Fibroblast of gingiva (primary cell): ENCODE results near the gene OSM.
A peak's percentile ranks its signal among the peaks of the same experiment; 100 is the strongest.

ENCODE experiments used
- DNase-seq: peaks from one replicate; pipeline ENCODE4 v3.0.0-alpha.2; 2011; ENCODE audit warnings: low read depth

OSM gene

DNA sequence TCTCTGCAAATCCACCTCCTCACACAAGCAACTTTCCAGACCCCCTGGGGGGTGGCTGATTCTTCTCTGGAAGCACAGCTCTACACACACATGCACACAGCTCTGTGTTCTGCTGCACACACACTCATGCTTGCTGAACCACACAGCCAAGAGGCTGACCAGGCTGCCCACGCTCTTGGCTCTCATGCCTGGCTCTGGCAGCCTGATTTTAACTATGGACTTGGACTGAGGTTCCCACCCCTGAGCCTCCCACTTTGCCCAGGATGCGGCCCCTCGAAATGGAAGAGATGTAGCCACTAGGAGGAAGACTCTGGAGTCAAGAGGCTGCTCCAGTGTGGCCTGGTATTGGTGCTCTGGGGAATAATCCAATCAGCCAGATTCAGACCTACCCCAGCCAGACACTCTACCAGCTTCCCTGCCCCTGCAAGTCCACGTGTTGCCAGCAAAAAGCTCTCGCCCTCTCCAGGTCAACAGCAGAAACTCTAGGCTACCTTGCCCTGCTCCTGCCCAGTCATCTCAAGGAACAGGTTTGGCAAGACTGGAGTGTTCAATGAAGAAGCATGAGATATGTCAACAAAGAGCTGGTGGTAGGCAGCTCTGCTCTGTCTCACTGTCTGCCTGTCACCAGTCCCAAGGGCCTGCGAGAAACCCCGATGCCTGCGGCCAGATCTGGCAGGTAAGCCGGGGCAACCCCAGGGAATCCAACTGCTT lies 31.5 kb upstream of the OSM start:
- no peak for DNase-seq

- DNase-seq, result no peak
Measured at GRCh38 chr22:30297276-30297990, 30.8 kb upstream of the OSM start.

DNA sequence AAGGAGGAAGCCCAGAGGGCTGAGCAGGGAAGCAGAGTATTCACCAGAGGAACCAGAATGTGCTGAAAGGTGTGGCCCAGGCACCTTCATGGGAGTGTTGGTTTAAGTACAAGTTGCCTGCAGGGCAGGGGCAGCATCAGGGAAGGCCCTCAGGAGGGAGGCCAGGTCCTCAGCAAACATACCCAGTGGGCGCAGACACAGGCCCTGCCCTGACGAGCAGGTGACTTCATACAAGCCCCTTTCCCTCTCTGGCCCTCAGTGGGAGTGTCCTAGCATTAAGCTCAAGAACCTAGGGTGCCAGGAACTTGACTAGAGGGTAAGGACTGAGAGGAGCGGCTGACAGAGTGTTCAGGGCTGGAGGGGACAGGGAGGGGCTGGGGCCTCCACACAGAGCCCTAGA lies 30.2 kb upstream of the OSM start:
- no peak for DNase-seq

DNA sequence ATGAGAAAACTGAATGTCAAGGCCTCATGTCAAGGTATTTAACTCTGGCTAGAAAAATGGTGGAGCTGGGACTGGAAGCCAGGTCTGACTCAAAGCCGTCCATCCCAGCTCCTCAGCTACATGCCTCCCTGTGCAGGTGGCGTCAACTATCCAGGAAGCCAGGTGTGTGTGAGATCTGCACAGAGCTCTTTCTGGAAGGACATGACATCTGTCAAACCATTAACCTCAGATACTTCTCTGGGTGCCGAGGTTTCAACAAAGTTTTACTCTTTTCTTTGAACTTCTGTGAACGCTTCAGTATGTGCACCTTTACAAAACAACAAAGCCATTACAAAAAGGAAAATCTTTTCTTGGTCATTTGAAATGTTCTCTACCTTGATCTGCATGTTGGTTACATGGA lies 29.7 kb upstream of the OSM start:
- DNase-seq, result no peak

DNA sequence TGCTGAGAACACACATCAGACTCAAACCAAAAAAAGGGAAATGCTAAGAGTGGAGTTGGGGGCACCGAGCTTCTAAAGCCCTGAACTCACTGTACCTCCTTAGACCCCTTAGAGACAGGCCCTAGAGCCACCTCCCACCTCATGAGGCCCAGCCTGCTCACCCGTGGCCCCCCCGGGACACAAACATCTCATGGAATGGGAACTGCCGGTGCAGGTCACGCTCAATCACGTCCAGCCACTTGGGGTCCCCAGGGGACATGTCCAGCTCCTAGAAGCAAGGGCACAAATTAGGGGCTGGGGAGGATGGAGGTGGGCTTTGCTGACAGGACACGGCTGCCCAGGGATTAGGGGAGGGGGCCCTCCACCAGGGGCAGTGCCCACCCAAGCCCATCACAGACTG lies 28.9 kb upstream of the OSM start:
- no peak for DNase-seq

DNA sequence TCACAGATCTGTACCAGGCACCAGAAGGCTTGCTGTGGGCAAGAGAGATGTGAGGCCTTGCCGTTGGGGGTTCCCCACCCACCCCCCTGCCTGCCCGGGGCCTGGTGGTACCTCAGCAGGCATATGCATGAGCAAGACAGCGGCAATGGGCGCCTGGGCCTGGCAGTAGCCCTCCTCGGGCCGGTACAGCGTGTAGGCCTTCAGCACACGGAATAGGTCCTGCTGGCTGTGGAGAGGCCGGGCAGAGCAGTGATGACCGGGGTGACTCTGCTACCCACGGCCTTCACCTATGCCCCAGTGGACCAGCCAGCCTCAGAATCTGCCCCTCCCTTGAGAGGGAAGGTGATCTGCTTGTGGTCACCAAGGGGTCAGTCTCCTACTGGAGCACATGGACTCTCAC lies 28.2 kb upstream of the OSM start:
- no peak for DNase-seq

- no peak for DNase-seq
Measured at GRCh38 chr22:30294066-30294465, 27.4 kb upstream of the OSM start.

DNA sequence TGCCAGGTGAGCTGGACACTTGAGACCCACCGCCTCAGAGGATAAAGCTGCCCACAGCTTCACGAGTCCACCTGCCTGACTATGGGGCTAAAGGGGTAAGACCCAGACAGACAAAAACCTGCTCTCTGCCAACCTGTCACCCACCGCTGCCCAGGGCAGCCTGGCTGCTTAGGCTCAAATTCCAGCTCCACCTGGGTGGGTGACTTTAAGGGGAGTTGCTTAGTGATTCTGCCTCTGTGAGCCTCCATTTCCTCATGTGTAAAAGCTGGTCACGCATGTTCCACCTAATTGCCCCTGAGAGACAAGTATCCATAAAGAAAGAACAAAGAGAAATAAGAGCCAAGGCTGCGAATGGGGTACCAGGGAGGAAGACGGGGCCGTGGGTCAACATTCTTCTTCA lies 26.4 kb upstream of the OSM start:
- no peak for DNase-seq

GRCh38 chr22:30292069-30292970 lies 25.7 kb upstream of the OSM start:
- no peak for DNase-seq

- DNase-seq, result peak; percentile 62
Measured at GRCh38 chr22:30291058-30291892, 24.6 kb upstream of the OSM start.

- DNase-seq, result peak; percentile 63
Measured at GRCh38 chr22:30290342-30291057, 23.8 kb upstream of the OSM start.

GRCh38 chr22:30289980-30290313 lies 23.3 kb upstream of the OSM start:
- no peak for DNase-seq

DNA sequence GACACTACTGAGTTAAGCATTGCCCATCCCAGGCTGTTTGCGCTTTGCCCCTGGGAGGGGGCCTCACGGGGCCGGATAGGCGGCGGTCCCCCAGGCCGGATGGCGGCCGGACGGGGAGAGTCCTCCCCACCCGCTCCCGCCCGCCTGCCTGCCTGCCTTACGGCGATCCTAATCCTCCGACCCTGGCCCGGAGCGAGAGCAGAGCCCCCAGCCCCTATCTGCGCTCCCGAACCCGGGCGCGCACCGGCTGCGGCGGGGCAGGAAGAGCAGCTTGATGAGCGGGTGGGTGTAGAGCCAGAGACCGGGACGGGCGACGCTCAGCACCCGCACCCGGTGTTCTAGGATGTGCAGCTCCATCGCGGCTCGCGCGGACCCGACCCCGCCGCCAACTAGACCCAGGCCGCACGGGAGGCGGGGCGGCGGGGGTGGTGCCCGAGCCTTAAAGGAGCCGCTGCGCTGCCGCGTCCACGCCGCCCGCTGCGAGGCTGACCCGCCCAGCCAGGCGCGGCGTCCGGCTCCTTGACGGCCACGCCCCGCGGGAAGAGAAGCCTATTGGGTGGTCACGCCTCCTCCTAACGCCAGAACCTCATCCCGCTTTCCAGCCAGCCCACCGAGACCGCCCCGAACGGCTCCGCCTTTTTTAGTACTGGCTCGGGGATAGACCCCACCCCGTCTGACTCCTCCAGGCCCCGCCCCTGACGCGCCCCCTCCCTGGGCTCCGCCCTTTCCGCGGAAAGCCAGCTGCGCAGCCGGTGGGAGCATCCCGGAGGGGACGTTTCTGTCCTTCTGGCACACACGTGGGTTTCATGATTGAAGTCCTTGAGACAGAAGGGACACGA lies 22.7 kb upstream of the OSM start, which contains the start of gene CASTOR1:
Gene CASTOR1, minus strand, starts transcription at position 365 of the 839 bp plus-strand sequence. Its CDS starts 8 bp downstream, at position 357.
- DNase-seq, result peak; percentile 98

GRCh38 chr22:30288419-30289140 lies 21.9 kb upstream of the OSM start:
- no peak for DNase-seq

DNA sequence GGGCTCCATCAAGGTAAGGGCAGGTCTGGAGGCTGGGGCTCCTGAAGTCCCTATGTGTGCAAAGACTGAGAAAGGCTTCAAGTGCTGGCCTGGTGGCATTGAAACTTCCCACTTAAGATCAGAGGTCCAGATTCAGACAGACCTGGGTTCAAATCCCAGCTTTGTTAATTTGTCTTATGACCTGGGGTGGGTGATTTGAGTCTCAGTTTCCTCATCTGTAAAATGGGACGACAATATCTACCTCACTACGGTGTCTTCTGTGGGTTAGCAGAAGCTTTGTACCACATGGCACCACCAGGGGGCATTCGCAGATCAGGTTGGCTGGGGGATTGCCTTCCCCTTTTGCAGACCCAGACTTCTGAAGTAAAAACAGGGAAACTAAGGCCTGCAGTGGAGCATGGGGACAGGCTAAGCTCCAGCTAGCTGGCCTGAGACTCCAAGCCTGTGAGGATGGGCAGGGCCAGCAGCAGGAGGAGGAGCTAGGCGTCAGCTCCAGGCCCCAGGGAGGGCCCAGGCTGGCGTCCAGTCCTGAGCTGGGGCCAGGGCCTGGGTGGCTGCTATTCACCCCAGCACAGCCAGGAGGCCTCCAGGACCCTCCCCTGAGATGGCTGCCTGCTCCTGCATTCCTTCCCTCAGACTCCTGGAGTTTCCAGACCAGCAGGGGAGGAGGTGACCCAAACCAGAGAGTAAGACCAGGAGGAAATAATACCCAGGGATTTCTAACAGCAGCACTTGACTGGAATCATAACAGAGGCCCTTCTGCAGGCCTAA lies 21.2 kb upstream of the OSM start:
- DNase-seq, result peak; percentile 95

DNA sequence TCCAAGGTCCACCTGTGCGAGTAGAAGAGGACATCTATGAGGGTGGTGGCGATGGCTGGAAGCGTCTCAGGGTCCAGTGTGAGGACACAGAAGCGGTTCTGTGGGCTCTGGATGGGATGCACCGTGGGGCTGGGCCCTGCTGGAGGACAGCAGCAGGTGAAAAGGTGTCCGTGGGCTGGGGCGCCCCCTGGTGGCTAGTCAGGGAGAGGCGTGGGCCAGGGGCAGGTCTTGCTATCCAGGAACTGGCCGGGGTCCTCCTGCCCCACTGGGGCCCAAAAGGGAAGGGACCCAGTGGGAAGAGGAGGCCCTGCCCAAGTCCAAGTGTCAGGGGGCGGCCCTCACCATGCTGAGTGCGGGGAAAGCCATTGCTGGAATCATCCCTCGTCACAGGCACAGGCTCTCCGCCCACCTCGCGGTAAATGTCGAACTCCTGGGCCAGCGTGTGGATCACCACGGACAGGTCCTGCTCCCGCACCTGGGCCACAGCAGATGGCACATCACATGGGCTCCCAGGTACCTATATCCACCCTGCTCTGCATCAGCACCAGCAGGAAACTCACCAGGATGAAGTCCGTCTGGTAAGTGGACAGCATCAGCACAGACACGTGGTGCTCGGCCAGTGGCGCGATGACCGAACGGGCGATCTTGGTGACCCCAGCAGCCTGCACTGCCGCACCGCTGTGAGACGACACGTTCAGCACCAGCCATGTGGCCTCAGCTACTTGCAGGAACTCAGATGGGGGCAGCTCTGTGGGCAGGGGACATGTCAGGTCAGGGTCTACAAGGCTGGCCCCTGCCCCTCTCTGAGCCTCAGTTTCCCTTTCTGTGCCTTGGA lies 20.4 kb upstream of the OSM start:
- DNase-seq, result no peak

DNA sequence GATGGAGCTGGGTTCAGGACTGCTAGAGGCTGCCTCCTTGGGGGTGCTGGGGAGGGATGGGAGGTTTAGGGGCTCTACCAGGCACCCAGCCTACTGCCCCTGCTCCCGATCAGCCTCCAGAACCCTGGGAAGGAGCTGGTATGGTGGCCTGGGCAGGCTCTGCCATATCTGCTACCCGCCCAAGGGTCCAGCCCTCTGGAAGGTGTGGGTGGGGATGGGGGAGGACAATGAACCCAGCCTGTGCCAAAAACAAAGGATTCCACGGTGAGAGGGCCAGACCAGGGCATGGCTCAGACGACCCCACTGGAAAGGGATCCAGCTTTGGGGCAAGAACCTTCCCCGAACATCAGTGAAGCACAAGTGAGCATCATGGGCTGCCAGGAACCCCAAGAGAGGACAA lies 19.7 kb upstream of the OSM start:
- no peak for DNase-seq

DNA sequence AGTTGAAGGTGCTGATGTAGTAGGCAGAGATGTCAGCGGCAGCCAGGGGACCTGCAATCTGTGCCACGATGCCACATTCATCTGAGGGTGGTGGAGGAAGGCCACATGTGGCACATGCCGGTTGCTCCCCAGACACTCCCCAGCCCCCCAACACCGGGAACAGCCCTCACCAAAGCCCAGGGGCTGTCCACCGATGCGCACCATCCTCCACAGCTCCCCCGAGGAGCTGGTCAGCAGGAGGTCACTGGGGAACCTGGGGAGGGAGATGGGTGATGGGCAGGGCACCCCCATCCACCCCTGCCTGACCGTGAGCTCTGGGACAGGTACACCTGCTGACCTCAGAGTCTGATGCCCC lies 19.2 kb upstream of the OSM start:
- DNase-seq, result no peak
